KBM-7 (cell line): ENCODE measurements around the gene DCC.

Source experiments
- DNase-seq: peaks from one replicate; pipeline ENCODE4 v3.0.0-alpha.2; 2015
- in situ Hi-C: fragments of 300-500 bp; cut with MboI; formaldehyde crosslinking; loops from 2 replicates; pipeline ENCODE4 v1.14.3; 2020; ENCODE audit warnings: low sequenced_read_pairs, low pct_unique_long_range_greater_than_20kb, mixed read lengths

DCC gene

GRCh38 chr18:53165770-53166169, 825.8 kb downstream of the DCC start:
- in situ Hi-C loops, result no loop called here
- no peak for DNase-seq

GRCh38 chr18:53169346-53169745, 829.3 kb downstream of the DCC start:
- no peak for DNase-seq
- in situ Hi-C loops, result no loop called here

GRCh38 chr18:53191634-53192033, 851.6 kb downstream of the DCC start:
- in situ Hi-C loops, result no loop called here
- DNase-seq, result no peak

- DNase-seq, result no peak
- in situ Hi-C loops, result no loop called here
These were observed 853.9 kb downstream of the DCC start for GRCh38 chr18:53193870-53194269.

- in situ Hi-C loops, result no loop called here
- no peak for DNase-seq
These were observed 879.9 kb downstream of the DCC start for GRCh38 chr18:53219853-53220252.

- in situ Hi-C loops, result no loop called here
- no peak for DNase-seq
These were observed 884.3 kb downstream of the DCC start for GRCh38 chr18:53224128-53224778.

- in situ Hi-C loops, result no loop called here
- no peak for DNase-seq
These were observed 885.7 kb downstream of the DCC start for GRCh38 chr18:53225567-53226325.

GRCh38 chr18:53234610-53235009, 894.6 kb downstream of the DCC start:
- in situ Hi-C loops, result no loop called here
- no peak for DNase-seq

- DNase-seq, result no peak
- in situ Hi-C loops, result no loop called here
These were observed 901.2 kb downstream of the DCC start for GRCh38 chr18:53241161-53241560.

- DNase-seq, result no peak
- in situ Hi-C loops, result no loop called here
These were observed 913.8 kb downstream of the DCC start for GRCh38 chr18:53253789-53254188.

GRCh38 chr18:53254265-53254664, 914.3 kb downstream of the DCC start:
- no peak for DNase-seq
- in situ Hi-C loops, result no loop called here

- no peak for DNase-seq
- in situ Hi-C loops, result no loop called here
These were observed 921.2 kb downstream of the DCC start for GRCh38 chr18:53261241-53261640.

GRCh38 chr18:53266850-53267249, 926.9 kb downstream of the DCC start:
- DNase-seq, result no peak
- in situ Hi-C loops, result no loop called here

GRCh38 chr18:53268455-53268854, 928.5 kb downstream of the DCC start:
- no peak for DNase-seq
- in situ Hi-C loops, result no loop called here

- DNase-seq, result no peak
- in situ Hi-C loops, result no loop called here
These were observed 941.4 kb downstream of the DCC start for GRCh38 chr18:53281406-53281805.

- no peak for DNase-seq
- in situ Hi-C loops, result no loop called here
These were observed 943.7 kb downstream of the DCC start for GRCh38 chr18:53283708-53284107.

- in situ Hi-C loops, result no loop called here
- no peak for DNase-seq
These were observed 965.5 kb downstream of the DCC start for GRCh38 chr18:53305461-53305860.

GRCh38 chr18:53319628-53320027, 979.6 kb downstream of the DCC start:
- in situ Hi-C loops, result no loop called here
- no peak for DNase-seq

- in situ Hi-C loops, result no loop called here
- no peak for DNase-seq
These were observed 982.2 kb downstream of the DCC start for GRCh38 chr18:53322163-53322562.

- DNase-seq, result no peak
These were observed 984.4 kb downstream of the DCC start for GRCh38 chr18:53324353-53324752.

More at GRCh38 chr18:53324353-53324752, 984.4 kb downstream of the DCC start:
- in situ Hi-C loops, result no loop called here
